ENCODE measurements around the gene PPP1R1B.

The PPP1R1B gene

GRCh38 chr17:39658760-39659159, 32.0 kb downstream of the PPP1R1B start:
- DNase-seq: no peak

GRCh38 chr17:39659279-39660010, 32.7 kb downstream of the PPP1R1B start:
- DNase-seq: no peak

GRCh38 chr17:39660011-39660360, 33.2 kb downstream of the PPP1R1B start:
- DNase-seq: no peak

- no peak for DNase-seq
Observed at GRCh38 chr17:39660397-39661385, 33.9 kb downstream of the PPP1R1B start.

GRCh38 chr17:39661744-39662541, 35.2 kb downstream of the PPP1R1B start:
- no peak for DNase-seq

GRCh38 chr17:39662551-39663339, 36.0 kb downstream of the PPP1R1B start:
- no peak for DNase-seq

GRCh38 chr17:39663340-39663687, 36.6 kb downstream of the PPP1R1B start:
- no peak for DNase-seq

GRCh38 chr17:39663688-39664580, 37.2 kb downstream of the PPP1R1B start:
- DNase-seq: no peak

- DNase-seq: no peak
Observed at GRCh38 chr17:39664581-39665561, 38.1 kb downstream of the PPP1R1B start, which contains the start of gene TCAP. Gene TCAP, plus strand, starts transcription at chr17:39665349. Its CDS starts 11 bp downstream, at chr17:39665360.

GRCh38 chr17:39665642-39666224, 39.0 kb downstream of the PPP1R1B start:
- no peak for DNase-seq

GRCh38 chr17:39666231-39666600, 39.5 kb downstream of the PPP1R1B start:
- no peak for DNase-seq

GRCh38 chr17:39666601-39667261, 40.0 kb downstream of the PPP1R1B start:
- DNase-seq: no peak

GRCh38 chr17:39667262-39667944, 40.7 kb downstream of the PPP1R1B start:
- no peak for DNase-seq

GRCh38 chr17:39667945-39668924, 41.5 kb downstream of the PPP1R1B start, which contains the start of gene PNMT:
Gene PNMT, plus strand, starts transcription at chr17:39668453. Its CDS starts 23 bp downstream, at chr17:39668476.
- DNase-seq: peak; percentile 61

- no peak for DNase-seq
Observed at GRCh38 chr17:39669897-39670735, 43.4 kb downstream of the PPP1R1B start.

GRCh38 chr17:39670746-39671145, 44.0 kb downstream of the PPP1R1B start:
- no peak for DNase-seq

All from activated T-cell treated with anti-CD3 and anti-CD28 coated beads for 4 hours (primary cell).